Epidermal melanocyte (primary cell): ENCODE data around the gene SIK3.

ENCODE experiments used
- DNase-seq: peaks from one replicate; pipeline ENCODE4 v3.0.0; 2011; ENCODE audit warnings: low spot score; ENCODE audit not compliant: insufficient read length

Gene SIK3

GRCh38 chr11:117010808-117011540 lies 87.3 kb downstream of the SIK3 start:
- peak; percentile 34 for DNase-seq

GRCh38 chr11:117009905-117010605 lies 88.2 kb downstream of the SIK3 start:
- no peak for DNase-seq

- DNase-seq, result no peak
Observed at GRCh38 chr11:117005758-117006157, 92.5 kb downstream of the SIK3 start.

GRCh38 chr11:117002639-117003299 lies 95.5 kb downstream of the SIK3 start:
- no peak for DNase-seq

GRCh38 chr11:117000014-117000737 lies 98.1 kb downstream of the SIK3 start:
- no peak for DNase-seq

- no peak for DNase-seq
Observed at GRCh38 chr11:116997071-116997470, 101.2 kb downstream of the SIK3 start.

GRCh38 chr11:116994195-116994594 lies 104.0 kb downstream of the SIK3 start:
- DNase-seq, result no peak

GRCh38 chr11:116993599-116993998 lies 104.6 kb downstream of the SIK3 start:
- no peak for DNase-seq

GRCh38 chr11:116991491-116991890 lies 106.7 kb downstream of the SIK3 start:
- no peak for DNase-seq

- no peak for DNase-seq
Observed at GRCh38 chr11:116990811-116991210, 107.4 kb downstream of the SIK3 start.

GRCh38 chr11:116990061-116990473 lies 108.2 kb downstream of the SIK3 start:
- peak; percentile 18 for DNase-seq

- no peak for DNase-seq
Observed at GRCh38 chr11:116989184-116989583, 109.0 kb downstream of the SIK3 start.

GRCh38 chr11:116986521-116987105 lies 111.6 kb downstream of the SIK3 start:
- no peak for DNase-seq

- DNase-seq, result peak; percentile 44
Observed at GRCh38 chr11:116984589-116984988, 113.6 kb downstream of the SIK3 start.

- DNase-seq, result peak; percentile 20
Observed at GRCh38 chr11:116984186-116984585, 114.0 kb downstream of the SIK3 start.

GRCh38 chr11:116981266-116981885 lies 116.9 kb downstream of the SIK3 start:
- no peak for DNase-seq

GRCh38 chr11:116980136-116980793 lies 118.0 kb downstream of the SIK3 start:
- DNase-seq, result no peak

- DNase-seq, result no peak
Observed at GRCh38 chr11:116976941-116977570, 121.2 kb downstream of the SIK3 start.

- no peak for DNase-seq
Observed at GRCh38 chr11:116975661-116976060, 122.6 kb downstream of the SIK3 start.

- no peak for DNase-seq
Observed at GRCh38 chr11:116973270-116973669, 125.0 kb downstream of the SIK3 start.
